GM20431 (cell line): ENCODE measurements around the gene AP2B1.
"Not testable (repeated sequence)": the region's sequence is repeated elsewhere in the genome, so short reads cannot be mapped to it uniquely, and the experiment has no call there.

ENCODE experiments used
- in situ Hi-C: fragments of 300-500 bp; cut with MseI, MboI; formaldehyde crosslinking; loops from one replicate; pipeline ENCODE4 v1.15.0; 2020; ENCODE audit warnings: low sequenced_read_pairs; ENCODE audit not compliant: unreplicated experiment

Gene AP2B1

GRCh38 chr17:35568561-35568960 lies 18.6 kb upstream of the AP2B1 start:
- in situ Hi-C loops, result no loop called here

GRCh38 chr17:35569405-35569804 lies 17.7 kb upstream of the AP2B1 start:
- in situ Hi-C loops, result no loop called here

- in situ Hi-C loops, result no loop called here
Observed at GRCh38 chr17:35575759-35576158, 11.4 kb upstream of the AP2B1 start.

GRCh38 chr17:35577830-35578196 lies 9.3 kb upstream of the AP2B1 start:
- in situ Hi-C loops, result no loop called here

GRCh38 chr17:35578197-35578928 lies 8.8 kb upstream of the AP2B1 start, which contains the start of gene PEX12:
Gene PEX12 (minus strand): TSS chr17:35578571. CDS start chr17:35578021, 550 bp downstream.
- in situ Hi-C loops, result no loop called here

- in situ Hi-C loops, result no loop called here
Observed at GRCh38 chr17:35578929-35579432, 8.1 kb upstream of the AP2B1 start.

GRCh38 chr17:35584061-35584460 lies 3.1 kb upstream of the AP2B1 start:
- in situ Hi-C loops, result no loop called here

- in situ Hi-C loops, result no loop called here
Observed at GRCh38 chr17:35586569-35587073, 501 bp upstream of the AP2B1 start.

GRCh38 chr17:35588196-35588920 lies 1.2 kb downstream of the AP2B1 start:
- in situ Hi-C loops, result no loop called here

- in situ Hi-C loops, result no loop called here
Observed at GRCh38 chr17:35596072-35596471, 8.9 kb downstream of the AP2B1 start.

GRCh38 chr17:35596530-35597233 lies 9.6 kb downstream of the AP2B1 start:
- in situ Hi-C loops, result no loop called here

GRCh38 chr17:35597604-35598003 lies 10.5 kb downstream of the AP2B1 start:
- in situ Hi-C loops, result no loop called here

- in situ Hi-C loops, result no loop called here
Observed at GRCh38 chr17:35603674-35604073, 16.6 kb downstream of the AP2B1 start.

- in situ Hi-C loops, result no loop called here
Observed at GRCh38 chr17:35605678-35606077, 18.6 kb downstream of the AP2B1 start.

- in situ Hi-C loops, result no loop called here
Observed at GRCh38 chr17:35607239-35607847, 20.2 kb downstream of the AP2B1 start.

- in situ Hi-C loops, result no loop called here
Observed at GRCh38 chr17:35609831-35610230, 22.7 kb downstream of the AP2B1 start.

GRCh38 chr17:35610746-35611145 lies 23.6 kb downstream of the AP2B1 start:
- in situ Hi-C loops, result not testable (repeated sequence)

GRCh38 chr17:35612924-35613521 lies 25.9 kb downstream of the AP2B1 start:
- in situ Hi-C loops, result no loop called here

GRCh38 chr17:35614810-35615209 lies 27.7 kb downstream of the AP2B1 start:
- in situ Hi-C loops, result no loop called here

- in situ Hi-C loops, result no loop called here
Observed at GRCh38 chr17:35616536-35616935, 29.4 kb downstream of the AP2B1 start.
